GM23338 (cell line): Measurements from ENCODE around the gene CHST13. TPM values are rescaled to one million over a fixed set of nuclear protein-coding genes. Genes with fewer than 3 reads are reported as not detected.

ENCODE experiments used
- ATAC-seq: fragments of 200-7000 bp; cut with Tn5 transposase; 3 replicates; pipeline ENCODE4 v1.9.1; 2020
- DNase-seq: peaks from one replicate; pipeline ENCODE4 v3.0.0-alpha.2; 2015; ENCODE audit warnings: low spot score
- H2AFZ ChIP-seq: fragments of 200-600 bp; sonication (generic); 2 replicates; pipeline ENCODE4 v1.8.0; 2016; ENCODE audit warnings: antibody characterized with exemption, mild to moderate bottlenecking, moderate library complexity
- H3F3A ChIP-seq: fragments of 200-600 bp; sonication (generic); replicated peaks from 2 replicates; pipeline ENCODE4 v1.8.0; 2017; ENCODE audit warnings: antibody characterized with exemption, mixed run types, low read depth
- H3K27ac ChIP-seq: fragments of 200-600 bp; sonication (generic); 2 replicates; pipeline ENCODE4 v1.6.1; 2016; ENCODE audit warnings: low read depth
- H3K27me3 ChIP-seq: fragments of 200-600 bp; sonication (generic); 2 replicates; pipeline ENCODE4 v1.8.0; 2016; ENCODE audit warnings: mild to moderate bottlenecking, mixed run types, moderate library complexity; ENCODE audit not compliant: insufficient read depth
- H3K36me3 ChIP-seq: fragments of 200-600 bp; sonication (generic); 2 replicates; pipeline ENCODE4 v1.8.0; 2016; ENCODE audit warnings: mild to moderate bottlenecking; ENCODE audit not compliant: insufficient read depth
- H3K4me1 ChIP-seq: fragments of 200-600 bp; sonication (generic); 2 replicates; pipeline ENCODE4 v1.8.0; 2016; ENCODE audit warnings: mild to moderate bottlenecking, moderate library complexity; ENCODE audit not compliant: insufficient read depth
- H3K4me2 ChIP-seq: fragments of 200-600 bp; sonication (generic); 2 replicates; pipeline ENCODE4 v1.7.1; 2017; ENCODE audit warnings: mixed run types
- H3K4me3 ChIP-seq: fragments of 200-600 bp; sonication (generic); 2 replicates; pipeline ENCODE4 v1.6.1; 2016; ENCODE audit warnings: mixed run types
- H3K79me2 ChIP-seq: fragments of 200-600 bp; sonication (generic); replicated peaks from 2 replicates; pipeline ENCODE4 v1.8.0; 2017; ENCODE audit warnings: mild to moderate bottlenecking; ENCODE audit not compliant: insufficient read depth
- H3K9me2 ChIP-seq: fragments of 200-600 bp; sonication (generic); 2 replicates; pipeline ENCODE4 v1.8.0; 2017; ENCODE audit not compliant: insufficient read depth
- H4K20me1 ChIP-seq: fragments of 200-600 bp; sonication (generic); replicated peaks from 2 replicates; pipeline ENCODE4 v1.8.0; 2017; ENCODE audit warnings: mild to moderate bottlenecking; ENCODE audit not compliant: insufficient read depth
- H3K27ac Mint-ChIP-seq: 2 replicates; pipeline ENCODE4 v1.8.0; 2020; ENCODE audit warnings: inconsistent platforms, mild to moderate bottlenecking, moderate library complexity, mixed read lengths
- H3K27me3 Mint-ChIP-seq: 3 replicates; pipeline ENCODE4 v1.8.0; 2022; ENCODE audit warnings: low read depth, mild to moderate bottlenecking, moderate library complexity, mixed read lengths, inconsistent platforms; ENCODE audit not compliant: insufficient read depth, poor library complexity
- H3K36me3 Mint-ChIP-seq: 3 replicates; pipeline ENCODE4 v1.8.0; 2021; ENCODE audit warnings: low read depth, mild to moderate bottlenecking, inconsistent platforms, moderate library complexity, mixed read lengths
- H3K4me1 Mint-ChIP-seq: 3 replicates; pipeline ENCODE4 v1.8.0; 2020; ENCODE audit warnings: mild to moderate bottlenecking, inconsistent platforms, mixed read lengths
- H3K4me3 Mint-ChIP-seq: 3 replicates; pipeline ENCODE4 v1.8.0; 2021; ENCODE audit warnings: moderate library complexity, mild to moderate bottlenecking, inconsistent platforms, mixed read lengths
- H3K9me3 Mint-ChIP-seq: 3 replicates; pipeline ENCODE4 v1.8.0; 2020; ENCODE audit warnings: moderate library complexity, mild to moderate bottlenecking, inconsistent platforms, mixed read lengths
- CTCF ChIP-seq, 2 experiments: fragments of 200-600 bp in 1 of 2; sonication (generic) in 1 of 2; conservative IDR thresholded peaks; 2 replicates each; pipeline versions ENCODE4 v1.5.1 to v1.6.1; 2016 to 2017; ENCODE audit warnings: antibody characterized with exemption in 2 of 2, low read depth in 2 of 2, mild to moderate bottlenecking in 2 of 2, moderate library complexity in 1 of 2
- EZH2phosphoT487 ChIP-seq: fragments of 200-600 bp; sonication (generic); IDR thresholded peaks from one replicate; pipeline ENCODE4 v1.8.1; 2018; ENCODE audit warnings: antibody characterized with exemption; ENCODE audit not compliant: unreplicated experiment
- NANOG ChIP-seq: IDR thresholded peaks from 2 replicates; pipeline ENCODE4 v1.6.1; 2016; ENCODE audit warnings: antibody characterized with exemption, borderline replicate concordance
- STAT1 ChIP-seq: IDR thresholded peaks from one replicate; pipeline ENCODE4 v1.6.1; 2016; ENCODE audit warnings: antibody characterized with exemption; ENCODE audit not compliant: unreplicated experiment
- polyA plus RNA-seq: library from polyadenylated mRNA; unstranded; fragments of >200 nt; fragmentation: Nextera tagmentation; extraction: Ambion mirVana; gene quantifications from 2 replicates; pipeline ENCODE4 v1.2.1, GENCODE V29; 2016
- total RNA-seq: library from RNA; depleted of rRNA; stranded (reverse); fragments of >200 nt; shearing (Covaris generic); gene quantifications from 2 replicates; pipeline ENCODE4 v1.2.3, GENCODE V29; 2014
- TF ChIP-seq, protein P1 (sequence below): fragments of 250-450 bp; sonication (Bioruptor Pico); IDR thresholded peaks from 2 replicates; pipeline ENCODE4 v1.5.0; 2020; ENCODE audit warnings: mild to moderate bottlenecking, moderate library complexity

Gene CHST13
- total and polyA plus RNA-seq, 2 experiments from 2014 or later = 3.7 to 8.4 TPM

DNA sequence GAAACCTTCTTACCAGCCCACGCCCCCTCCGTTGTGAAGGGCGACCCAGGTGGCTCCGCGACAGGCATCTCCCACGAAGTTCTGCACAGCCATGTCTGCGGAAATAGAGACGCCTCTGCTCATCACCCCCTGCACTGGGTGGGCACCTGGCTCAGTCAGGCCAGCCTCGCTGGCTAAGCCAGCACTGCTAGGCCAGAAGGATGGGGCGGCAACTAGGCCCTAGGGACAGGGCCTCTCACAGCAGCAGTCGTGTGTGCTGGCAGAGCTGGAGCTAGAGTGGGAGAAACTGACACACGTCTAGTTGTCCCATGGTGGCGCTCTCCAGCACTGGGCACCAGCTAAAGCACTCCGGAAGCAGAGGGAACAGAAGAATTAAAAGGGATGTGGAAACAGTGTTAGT is 35.8 kb upstream of the CHST13 start:
- Mint-ChIP-seq H3K4me3 (no peak overlapping the region), H3K27ac (no peak overlapping the region), H3K27me3 (peaks cover 11% of the 10 kb centered on the region), H3K4me1 (peaks cover 45% of the 10 kb centered on the region), H3K36me3 (no peaks in the 10 kb centered on the region), H3K9me3 (no peaks in the 10 kb centered on the region)
- Histone ChIP-seq H3K4me2 (no peak overlapping the region), H2AFZ (no peak overlapping the region), H3K4me1 (peaks cover 17% of the 10 kb centered on the region), H3K4me3 (no peak overlapping the region), H3K36me3 (no peaks in the 10 kb centered on the region), H3F3A (no peaks in the 10 kb centered on the region), H3K27me3 (no peaks in the 10 kb centered on the region), H4K20me1 (no peaks in the 10 kb centered on the region), H3K9me2 (no peaks in the 10 kb centered on the region), H3K79me2 (no peaks in the 10 kb centered on the region), H3K27ac (no peak overlapping the region)
- ATAC-seq = peak; percentile 15
- DNase-seq = no peak
- TF ChIP-seq STAT1 = no peak
- TF ChIP-seq EZH2phosphoT487 = no peak
- TF ChIP-seq CTCF (conservative IDR thresholded peaks at IDR 0.05; ENCODE audit: low read depth in 2 of 2) = peak in 1 of 2 experiments; percentile 48; a peak in 2 of 4 replicates
- TF ChIP-seq, protein P1, sequence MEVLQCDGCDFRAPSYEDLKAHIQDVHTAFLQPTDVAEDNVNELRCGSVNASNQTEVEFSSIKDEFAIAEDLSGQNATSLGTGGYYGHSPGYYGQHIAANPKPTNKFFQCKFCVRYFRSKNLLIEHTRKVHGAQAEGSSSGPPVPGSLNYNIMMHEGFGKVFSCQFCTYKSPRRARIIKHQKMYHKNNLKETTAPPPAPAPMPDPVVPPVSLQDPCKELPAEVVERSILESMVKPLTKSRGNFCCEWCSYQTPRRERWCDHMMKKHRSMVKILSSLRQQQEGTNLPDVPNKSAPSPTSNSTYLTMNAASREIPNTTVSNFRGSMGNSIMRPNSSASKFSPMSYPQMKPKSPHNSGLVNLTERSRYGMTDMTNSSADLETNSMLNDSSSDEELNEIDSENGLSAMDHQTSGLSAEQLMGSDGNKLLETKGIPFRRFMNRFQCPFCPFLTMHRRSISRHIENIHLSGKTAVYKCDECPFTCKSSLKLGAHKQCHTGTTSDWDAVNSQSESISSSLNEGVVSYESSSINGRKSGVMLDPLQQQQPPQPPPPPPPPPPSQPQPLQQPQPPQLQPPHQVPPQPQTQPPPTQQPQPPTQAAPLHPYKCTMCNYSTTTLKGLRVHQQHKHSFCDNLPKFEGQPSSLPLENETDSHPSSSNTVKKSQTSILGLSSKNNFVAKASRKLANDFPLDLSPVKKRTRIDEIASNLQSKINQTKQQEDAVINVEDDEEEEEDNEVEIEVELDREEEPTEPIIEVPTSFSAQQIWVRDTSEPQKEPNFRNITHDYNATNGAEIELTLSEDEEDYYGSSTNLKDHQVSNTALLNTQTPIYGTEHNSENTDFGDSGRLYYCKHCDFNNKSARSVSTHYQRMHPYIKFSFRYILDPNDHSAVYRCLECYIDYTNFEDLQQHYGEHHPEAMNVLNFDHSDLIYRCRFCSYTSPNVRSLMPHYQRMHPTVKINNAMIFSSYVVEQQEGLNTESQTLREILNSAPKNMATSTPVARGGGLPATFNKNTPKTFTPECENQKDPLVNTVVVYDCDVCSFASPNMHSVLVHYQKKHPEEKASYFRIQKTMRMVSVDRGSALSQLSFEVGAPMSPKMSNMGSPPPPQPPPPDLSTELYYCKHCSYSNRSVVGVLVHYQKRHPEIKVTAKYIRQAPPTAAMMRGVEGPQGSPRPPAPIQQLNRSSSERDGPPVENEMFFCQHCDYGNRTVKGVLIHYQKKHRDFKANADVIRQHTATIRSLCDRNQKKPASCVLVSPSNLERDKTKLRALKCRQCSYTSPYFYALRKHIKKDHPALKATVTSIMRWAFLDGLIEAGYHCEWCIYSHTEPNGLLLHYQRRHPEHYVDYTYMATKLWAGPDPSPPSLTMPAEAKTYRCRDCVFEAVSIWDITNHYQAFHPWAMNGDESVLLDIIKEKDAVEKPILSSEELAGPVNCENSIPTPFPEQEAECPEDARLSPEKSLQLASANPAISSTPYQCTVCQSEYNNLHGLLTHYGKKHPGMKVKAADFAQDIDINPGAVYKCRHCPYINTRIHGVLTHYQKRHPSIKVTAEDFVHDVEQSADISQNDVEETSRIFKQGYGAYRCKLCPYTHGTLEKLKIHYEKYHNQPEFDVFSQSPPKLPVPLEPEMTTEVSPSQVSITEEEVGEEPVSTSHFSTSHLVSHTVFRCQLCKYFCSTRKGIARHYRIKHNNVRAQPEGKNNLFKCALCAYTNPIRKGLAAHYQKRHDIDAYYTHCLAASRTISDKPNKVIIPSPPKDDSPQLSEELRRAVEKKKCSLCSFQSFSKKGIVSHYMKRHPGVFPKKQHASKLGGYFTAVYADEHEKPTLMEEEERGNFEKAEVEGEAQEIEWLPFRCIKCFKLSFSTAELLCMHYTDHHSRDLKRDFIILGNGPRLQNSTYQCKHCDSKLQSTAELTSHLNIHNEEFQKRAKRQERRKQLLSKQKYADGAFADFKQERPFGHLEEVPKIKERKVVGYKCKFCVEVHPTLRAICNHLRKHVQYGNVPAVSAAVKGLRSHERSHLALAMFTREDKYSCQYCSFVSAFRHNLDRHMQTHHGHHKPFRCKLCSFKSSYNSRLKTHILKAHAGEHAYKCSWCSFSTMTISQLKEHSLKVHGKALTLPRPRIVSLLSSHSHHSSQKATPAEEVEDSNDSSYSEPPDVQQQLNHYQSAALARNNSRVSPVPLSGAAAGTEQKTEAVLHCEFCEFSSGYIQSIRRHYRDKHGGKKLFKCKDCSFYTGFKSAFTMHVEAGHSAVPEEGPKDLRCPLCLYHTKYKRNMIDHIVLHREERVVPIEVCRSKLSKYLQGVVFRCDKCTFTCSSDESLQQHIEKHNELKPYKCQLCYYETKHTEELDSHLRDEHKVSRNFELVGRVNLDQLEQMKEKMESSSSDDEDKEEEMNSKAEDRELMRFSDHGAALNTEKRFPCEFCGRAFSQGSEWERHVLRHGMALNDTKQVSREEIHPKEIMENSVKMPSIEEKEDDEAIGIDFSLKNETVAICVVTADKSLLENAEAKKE (CRISPR knock-in tag) = no peak
- no peak for TF ChIP-seq NANOG
